ENCODE measurements around the gene ANKRD53. TPM values are rescaled to one million over a fixed set of nuclear protein-coding genes. Genes with fewer than 3 reads are reported as not detected.
A peak's percentile ranks its signal among the peaks of the same experiment; 100 is the strongest.

The ANKRD53 gene
- total RNA-seq, 2 experiments from 2014 or later, result not detected

- ChIA-PET POLR2A (no interaction called here), CTCF (interaction anchor here (5.0 kb wide), 1 partner anchor 15 kb away, joined by 54 read pairs; no protein-coding TSS in a partner anchor)
- peak; percentile 1 for DNase-seq
- peaks cover 7% of the 10 kb centered on the region for H3K36me3 Mint-ChIP-seq
- H3K9me3 Mint-ChIP-seq, result no peaks in the 10 kb centered on the region
- no peak overlapping the region for H3K4me3 Mint-ChIP-seq
- intact Hi-C loops (cut with micrococcal nuclease), result loop anchor here (10.0 kb wide), 1 partner anchor 687 kb away; the partner anchor contains the start of gene SNRPG
- peaks cover 25% of the 10 kb centered on the region for H3K4me1 Mint-ChIP-seq (ENCODE audit: low read depth)
- H3K27me3 Mint-ChIP-seq, result no peaks in the 10 kb centered on the region
- no peak overlapping the region for H3K27ac Mint-ChIP-seq
Measured at GRCh38 chr2:70981421-70981820, 3.0 kb downstream of the ANKRD53 start.

DNA sequence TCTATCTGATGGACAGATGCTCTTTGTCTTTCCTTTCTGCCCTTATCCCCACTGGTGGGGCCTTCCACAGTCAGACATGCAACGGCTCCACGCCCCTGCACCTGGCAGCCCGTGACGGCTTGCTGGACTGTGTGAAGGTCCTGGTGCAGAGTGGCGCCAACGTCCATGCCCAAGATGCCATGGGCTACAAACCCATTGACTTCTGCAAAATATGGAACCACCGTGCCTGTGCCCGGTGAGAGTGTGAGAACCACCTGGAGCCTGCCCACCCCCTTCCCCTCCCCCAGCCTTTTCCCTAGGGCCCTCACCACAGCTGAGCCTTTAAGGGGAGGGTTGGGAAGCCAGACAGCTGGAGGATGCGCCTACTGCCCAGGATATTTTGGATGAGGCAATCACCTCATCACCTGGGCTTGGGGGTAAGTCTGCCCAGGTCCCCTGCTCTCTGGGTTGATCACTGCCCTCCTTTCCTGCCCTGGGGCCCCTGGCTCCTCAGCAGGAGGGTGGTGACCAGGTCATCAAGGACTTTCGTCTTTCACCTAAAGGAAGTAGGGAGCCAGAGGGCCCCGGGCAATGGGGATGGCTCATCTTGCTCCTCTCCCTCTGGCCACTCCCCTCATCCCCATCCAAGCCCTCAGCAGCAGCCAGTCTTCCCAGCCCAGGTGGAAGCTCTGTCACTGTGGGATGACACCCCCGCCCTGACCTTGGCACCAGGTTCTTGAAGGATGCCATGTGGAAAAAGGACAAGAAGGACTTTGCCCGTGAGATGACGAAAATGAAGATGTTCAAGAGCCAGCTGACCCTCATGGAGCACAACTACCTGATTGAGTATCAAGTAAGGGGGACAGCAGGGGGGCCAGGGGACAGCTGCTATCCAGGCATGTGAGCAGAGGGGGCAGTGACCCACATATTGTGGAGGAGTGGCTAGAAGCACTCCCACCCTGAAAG, 3.7 kb downstream of the ANKRD53 start:
- CTCF ChIA-PET, result interaction anchor here (1.4 to 5.0 kb wide), 4 partner anchors 12 to 119 kb away, joined by 3 to 54 read pairs (median 28); partner anchors contain the start of gene TEX261
- DNase-seq, result peak; percentile 5
- no peaks in the 10 kb centered on the region for H3K9me3 Mint-ChIP-seq
- POLR2A ChIA-PET, result interaction anchor here (1.7 kb wide), 1 partner anchor 8 kb away, joined by 4 read pairs; no protein-coding TSS in a partner anchor
- H3K4me3 Mint-ChIP-seq, result no peak overlapping the region
- peaks cover 8% of the 10 kb centered on the region for H3K36me3 Mint-ChIP-seq
- no peaks in the 10 kb centered on the region for H3K27me3 Mint-ChIP-seq
- H3K4me1 Mint-ChIP-seq (ENCODE audit: low read depth), result peaks cover 21% of the 10 kb centered on the region
- H3K27ac Mint-ChIP-seq, result no peak overlapping the region
- intact Hi-C loops (cut with micrococcal nuclease), result loop anchor here (10.0 kb wide), 1 partner anchor 687 kb away; the partner anchor contains the start of gene SNRPG

DNA sequence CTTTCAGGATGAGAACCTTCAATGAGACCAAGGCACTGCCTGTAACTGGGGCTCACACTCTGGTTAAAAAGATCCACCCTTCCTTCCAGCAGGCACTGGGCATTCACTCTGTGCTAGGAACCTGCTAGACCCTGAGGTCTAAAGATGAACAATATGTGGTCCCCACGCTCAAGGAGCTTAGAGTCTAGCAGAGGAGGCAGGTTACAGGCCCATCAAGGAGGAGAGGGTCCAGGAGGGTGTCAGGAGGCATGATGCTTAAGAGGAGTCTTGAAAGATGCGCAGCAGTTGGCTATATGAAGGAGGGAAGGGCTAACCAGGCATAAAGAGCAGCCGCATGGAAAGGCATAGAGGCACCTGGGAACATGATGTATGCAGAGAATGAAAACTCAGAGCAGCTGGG, 4.5 kb downstream of the ANKRD53 start:
- no peak overlapping the region for H3K27ac Mint-ChIP-seq
- no peaks in the 10 kb centered on the region for H3K27me3 Mint-ChIP-seq

GRCh38 chr2:70983506-70984227, 5.2 kb downstream of the ANKRD53 start:
- ChIA-PET CTCF (interaction anchor here (0.9 to 5.0 kb wide), 10 partner anchors 11 to 297 kb away, joined by 3 to 54 read pairs (median 4); partner anchors contain the start of gene TEX261), POLR2A (interaction anchor here (1.6 to 1.7 kb wide), 2 partner anchors 9 to 85 kb away, joined by 4 to 6 read pairs; partner anchors contain the start of gene NAGK)
- Mint-ChIP-seq H3K27me3 (no peaks in the 10 kb centered on the region), H3K27ac (no peak overlapping the region), H3K4me3 (no peak overlapping the region), H3K36me3 (peaks cover 11% of the 10 kb centered on the region), H3K9me3 (no peaks in the 10 kb centered on the region), H3K4me1 (ENCODE audit: low read depth) (peaks cover 12% of the 10 kb centered on the region)
- intact Hi-C loops (cut with micrococcal nuclease), result loop anchor here (2.0 to 10.0 kb wide), 2 partner anchors 19 to 689 kb away; partner anchors contain the start of gene SNRPG
- DNase-seq, result peak; percentile 2

More for the DNA sequence above, 4.5 kb downstream of the ANKRD53 start:
- intact Hi-C loops (cut with micrococcal nuclease), result loop anchor here (10.0 kb wide), 1 partner anchor 688 kb away; the partner anchor contains the start of gene SNRPG
- ChIA-PET CTCF (interaction anchor here (1.4 to 5.0 kb wide), 5 partner anchors 10 to 118 kb away, joined by 3 to 54 read pairs (median 20); partner anchors contain the start of gene TEX261), POLR2A (interaction anchor here (1.7 kb wide), 1 partner anchor 9 kb away, joined by 4 read pairs; no protein-coding TSS in a partner anchor)
- no peak for DNase-seq
- H3K36me3 Mint-ChIP-seq, result peaks cover 8% of the 10 kb centered on the region
- no peak overlapping the region for H3K4me3 Mint-ChIP-seq
- H3K4me1 Mint-ChIP-seq (ENCODE audit: low read depth), result peaks cover 15% of the 10 kb centered on the region
- no peaks in the 10 kb centered on the region for H3K9me3 Mint-ChIP-seq

DNA sequence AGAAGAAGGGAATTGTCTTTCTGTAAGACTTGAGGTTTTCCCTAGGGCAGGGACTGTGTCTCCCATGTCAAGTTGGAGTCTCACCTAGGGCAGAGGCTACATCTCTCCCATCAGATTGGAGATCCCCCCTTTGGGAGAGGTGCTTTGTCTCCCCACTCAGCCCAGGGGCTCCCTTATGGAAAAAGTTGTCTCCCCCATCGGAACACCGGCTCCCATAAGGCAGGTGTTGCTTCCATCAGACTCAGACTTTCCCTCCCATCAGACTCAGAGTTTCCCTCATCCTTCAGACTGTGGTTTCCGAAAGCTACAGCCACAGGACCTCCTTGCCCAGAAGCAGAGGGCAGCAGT, 5.8 kb downstream of the ANKRD53 start:
- POLR2A ChIA-PET, result interaction anchor here (0.7 to 1.7 kb wide), 3 partner anchors 10 to 243 kb away, joined by 3 to 6 read pairs (median 4); partner anchors contain the start of genes NAGK and PAIP2B
- Mint-ChIP-seq H3K9me3 (no peaks in the 10 kb centered on the region), H3K27me3 (no peaks in the 10 kb centered on the region), H3K27ac (no peak overlapping the region), H3K4me1 (ENCODE audit: low read depth) (peaks cover 12% of the 10 kb centered on the region), H3K4me3 (no peak overlapping the region), H3K36me3 (peaks cover 15% of the 10 kb centered on the region)
- CTCF ChIA-PET, result interaction anchor here (0.9 to 5.0 kb wide), 19 partner anchors 9 to 297 kb away, joined by 3 to 54 read pairs (median 5); partner anchors contain the start of genes MPHOSPH10 and TEX261
- no peak for DNase-seq
- intact Hi-C loops (cut with micrococcal nuclease), result loop anchor here (2.0 to 10.0 kb wide), 2 partner anchors 19 to 689 kb away; partner anchors contain the start of gene SNRPG

DNA sequence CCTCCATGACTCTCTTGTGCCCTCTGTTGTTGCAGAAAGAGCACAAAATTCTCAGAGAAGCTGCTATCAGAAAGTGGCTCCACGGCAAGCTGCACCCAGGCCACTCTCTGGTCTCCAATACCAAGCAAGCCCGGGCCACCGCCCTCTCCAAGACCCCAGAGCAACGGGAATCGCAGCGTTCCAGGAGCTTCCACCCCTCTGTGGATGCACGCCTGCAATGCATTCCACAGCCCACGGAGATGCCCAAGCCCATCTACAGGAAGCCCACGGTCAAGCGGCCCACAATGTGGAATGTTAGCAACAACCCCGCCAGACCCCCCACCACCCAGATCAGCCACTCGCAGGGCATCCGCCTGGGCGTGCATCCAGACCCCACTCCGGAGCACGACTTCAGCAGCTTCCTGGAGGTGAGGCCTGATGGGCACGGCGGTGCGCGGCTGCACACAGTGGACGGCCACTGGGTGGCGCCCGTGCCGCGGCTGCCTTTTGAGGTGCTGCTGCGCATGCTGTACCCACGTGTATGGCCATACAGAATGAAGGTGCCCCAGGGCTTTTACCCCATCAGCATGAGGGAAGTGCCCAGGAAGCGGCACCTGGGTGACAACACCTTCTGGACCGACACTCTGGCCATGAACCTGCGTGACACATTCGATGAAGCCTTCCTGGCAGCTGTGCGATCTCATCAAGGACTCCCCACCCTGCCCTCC, 6.3 kb downstream of the ANKRD53 start:
- no peak overlapping the region for H3K27ac Mint-ChIP-seq
- no peaks in the 10 kb centered on the region for H3K9me3 Mint-ChIP-seq
- no peaks in the 10 kb centered on the region for H3K27me3 Mint-ChIP-seq
- intact Hi-C loops (cut with micrococcal nuclease), result loop anchor here (1.0 to 10.0 kb wide), 4 partner anchors 11 to 690 kb away; partner anchors contain the start of gene SNRPG
- H3K36me3 Mint-ChIP-seq, result peaks cover 15% of the 10 kb centered on the region
- H3K4me1 Mint-ChIP-seq (ENCODE audit: low read depth), result peaks cover 12% of the 10 kb centered on the region
- peak; percentile 87 for DNase-seq
- no peak overlapping the region for H3K4me3 Mint-ChIP-seq
- POLR2A ChIA-PET, result interaction anchor here (0.7 to 1.6 kb wide), 2 partner anchors 84 to 242 kb away, joined by 3 to 6 read pairs; partner anchors contain the start of genes NAGK and PAIP2B
- CTCF ChIA-PET, result interaction anchor here (0.6 to 5.0 kb wide), 20 partner anchors 9 to 347 kb away, joined by 3 to 54 read pairs (median 5); partner anchors contain the start of genes MPHOSPH10, TEX261 and ZNF638

DNA sequence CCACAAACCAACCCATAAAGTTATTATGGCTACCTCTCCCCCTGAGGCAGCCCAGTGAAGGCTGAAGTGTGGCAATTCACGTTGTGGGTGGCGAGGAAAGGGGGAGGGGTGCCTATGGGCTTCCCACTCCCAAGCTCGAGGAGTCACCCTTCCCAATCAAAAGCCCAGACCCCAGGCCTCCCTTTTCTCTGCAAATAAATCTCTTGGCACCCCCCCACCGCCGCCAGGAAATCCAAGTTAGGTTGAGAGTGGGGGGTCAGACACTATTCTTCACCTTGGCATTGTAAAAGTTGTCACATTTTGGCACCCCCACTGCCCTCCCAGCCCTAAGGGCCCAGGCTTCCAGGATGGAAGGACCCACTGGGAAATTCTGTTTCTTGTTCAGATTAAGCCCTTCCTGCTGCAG, 6.9 kb downstream of the ANKRD53 start:
- peaks cover 12% of the 10 kb centered on the region for H3K4me1 Mint-ChIP-seq (ENCODE audit: low read depth)
- POLR2A ChIA-PET, result interaction anchor here (1.6 to 1.7 kb wide), 2 partner anchors 75 to 83 kb away, joined by 3 to 6 read pairs; partner anchors contain the start of gene NAGK
- H3K36me3 Mint-ChIP-seq, result peaks cover 15% of the 10 kb centered on the region
- no peak overlapping the region for H3K4me3 Mint-ChIP-seq
- H3K9me3 Mint-ChIP-seq, result no peaks in the 10 kb centered on the region
- no peak overlapping the region for H3K27ac Mint-ChIP-seq
- CTCF ChIA-PET, result interaction anchor here (0.6 to 5.0 kb wide), 16 partner anchors 9 to 346 kb away, joined by 3 to 54 read pairs (median 6); partner anchors contain the start of genes MPHOSPH10, TEX261 and ZNF638
- H3K27me3 Mint-ChIP-seq, result no peaks in the 10 kb centered on the region
- intact Hi-C loops (cut with micrococcal nuclease), result loop anchor here (1.0 to 10.0 kb wide), 4 partner anchors 10 to 690 kb away; partner anchors contain the start of gene SNRPG
- DNase-seq, result no peak

DNA sequence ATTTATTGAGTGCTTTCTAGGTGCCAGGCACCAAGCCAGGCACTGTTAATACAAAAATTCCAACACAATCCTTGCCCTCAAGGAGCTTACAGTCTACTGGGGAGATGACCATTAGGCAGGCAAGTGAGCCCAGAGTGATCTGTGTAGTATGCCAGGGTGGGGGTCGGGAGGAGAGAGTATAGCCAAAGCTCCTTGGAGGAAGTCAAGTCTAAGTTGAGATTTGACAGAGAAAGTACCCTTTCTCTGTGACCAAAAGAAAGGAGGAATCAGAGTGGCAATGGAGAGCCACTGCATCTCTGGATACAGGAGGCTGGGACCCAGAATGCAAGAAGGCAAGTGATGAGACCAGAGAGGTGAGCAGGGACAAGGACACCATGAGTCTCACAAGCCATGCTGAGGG, 7.5 kb downstream of the ANKRD53 start:
- Mint-ChIP-seq H3K4me3 (no peak overlapping the region), H3K27ac (no peak overlapping the region), H3K36me3 (peaks cover 15% of the 10 kb centered on the region), H3K9me3 (no peaks in the 10 kb centered on the region), H3K27me3 (no peaks in the 10 kb centered on the region), H3K4me1 (ENCODE audit: low read depth) (peaks cover 12% of the 10 kb centered on the region)
- POLR2A ChIA-PET, result interaction anchor here (1.7 kb wide), 1 partner anchor 74 kb away, joined by 3 read pairs; no protein-coding TSS in a partner anchor
- intact Hi-C loops (cut with micrococcal nuclease), result loop anchor here (1.0 to 10.0 kb wide), 4 partner anchors 9 to 691 kb away; partner anchors contain the start of gene SNRPG
- CTCF ChIA-PET, result interaction anchor here (1.8 to 4.8 kb wide), 7 partner anchors 8 to 38 kb away, joined by 5 to 53 read pairs (median 10); partner anchors contain the start of gene TEX261
- no peak for DNase-seq

GRCh38 chr2:70986499-70987189, 8.2 kb downstream of the ANKRD53 start:
- Mint-ChIP-seq H3K4me3 (no peak overlapping the region), H3K9me3 (no peaks in the 10 kb centered on the region), H3K27me3 (no peaks in the 10 kb centered on the region), H3K36me3 (peaks cover 15% of the 10 kb centered on the region), H3K27ac (no peak overlapping the region), H3K4me1 (ENCODE audit: low read depth) (peaks cover 17% of the 10 kb centered on the region)
- intact Hi-C loops (cut with micrococcal nuclease), result loop anchor here (10.0 kb wide), 1 partner anchor 692 kb away; the partner anchor contains the start of gene SNRPG
- POLR2A ChIA-PET, result interaction anchor here (1.7 kb wide), 1 partner anchor 74 kb away, joined by 3 read pairs; no protein-coding TSS in a partner anchor
- CTCF ChIA-PET, result interaction anchor here (1.3 to 4.8 kb wide), 4 partner anchors 9 to 39 kb away, joined by 6 to 53 read pairs (median 8); partner anchors contain the start of gene ANKRD53
- peak; percentile 4 for DNase-seq

- no peaks in the 10 kb centered on the region for H3K9me3 Mint-ChIP-seq
- no peak overlapping the region for H3K4me3 Mint-ChIP-seq
- no peaks in the 10 kb centered on the region for H3K27me3 Mint-ChIP-seq
- ChIA-PET POLR2A (interaction anchor here (0.6 kb wide), 1 partner anchor 1386 kb away, joined by 7 read pairs; no protein-coding TSS in a partner anchor), CTCF (interaction anchor here (1.3 to 1.8 kb wide), 2 partner anchors 9 to 23 kb away, joined by 6 read pairs; partner anchors contain the start of gene ANKRD53)
- peaks cover 23% of the 10 kb centered on the region for H3K4me1 Mint-ChIP-seq (ENCODE audit: low read depth)
- peak; percentile 5 for DNase-seq
- intact Hi-C loops (cut with micrococcal nuclease), result loop anchor here (10.0 kb wide), 1 partner anchor 693 kb away; the partner anchor contains the start of gene SNRPG
- no peak overlapping the region for H3K27ac Mint-ChIP-seq
- H3K36me3 Mint-ChIP-seq, result peaks cover 17% of the 10 kb centered on the region
Measured at GRCh38 chr2:70987386-70987785, 9.0 kb downstream of the ANKRD53 start.

Measured in activated CD4-positive, alpha-beta memory T cell treated with anti-CD3 and anti-CD28 coated beads for 36 hours (primary cell).